Liver (tissue), 9 donors: Measurements from ENCODE around the gene POU6F2. TPM values are rescaled to one million over a fixed set of nuclear protein-coding genes. Genes with fewer than 3 reads are reported as not detected.

ENCODE experiments used
- DNase-seq: peaks from one replicate; pipeline ENCODE4 v3.0.0-alpha.2; 2017; ENCODE audit warnings: low spot score
- H3K27ac ChIP-seq, 2 donors: one replicate each; pipeline ENCODE4 v1.7.0; 2013; ENCODE audit warnings: inconsistent platforms in 2 of 2, low read length in 2 of 2, control low read depth in 1 of 2, low read depth in 1 of 2, mild to moderate bottlenecking in 1 of 2
- H3K27me3 ChIP-seq, 4 donors: one replicate each; pipeline versions ENCODE4 v1.6.1 to v1.7.0; 2013; ENCODE audit warnings: low read length in 3 of 4, inconsistent platforms in 1 of 4, mild to moderate bottlenecking in 1 of 4, moderate library complexity in 1 of 4; ENCODE audit not compliant: control insufficient read depth in 4 of 4, insufficient read depth in 4 of 4
- H3K36me3 ChIP-seq, 4 donors: one replicate each; pipeline versions ENCODE4 v1.6.1 to v1.7.0; 2013; ENCODE audit warnings: low read length in 3 of 4, mild to moderate bottlenecking in 3 of 4, low read depth in 1 of 4, moderate library complexity in 1 of 4; ENCODE audit not compliant: control insufficient read depth in 4 of 4, insufficient read depth in 3 of 4
- H3K4me1 ChIP-seq, 4 donors: one replicate each; pipeline versions ENCODE4 v1.6.1 to v1.7.0; 2013; ENCODE audit warnings: low read length in 3 of 4, mild to moderate bottlenecking in 3 of 4, moderate library complexity in 1 of 4; ENCODE audit not compliant: control insufficient read depth in 4 of 4, insufficient read depth in 4 of 4
- H3K4me3 ChIP-seq, 3 donors: one replicate each; pipeline versions ENCODE4 v1.6.1 to v1.7.0; 2013; ENCODE audit warnings: low read length in 3 of 3, control low read depth in 1 of 3, low read depth in 1 of 3, mild to moderate bottlenecking in 1 of 3
- H3K9ac ChIP-seq, 2 donors: one replicate each; pipeline ENCODE4 v1.7.0; 2013; ENCODE audit warnings: low read length in 2 of 2, mild to moderate bottlenecking in 2 of 2, moderate library complexity in 2 of 2, control low read depth in 1 of 2, low read depth in 1 of 2
- H3K9me3 ChIP-seq, 4 donors: one replicate each; pipeline versions ENCODE4 v1.6.1 to v1.7.0; 2013; ENCODE audit warnings: low read length in 3 of 4; ENCODE audit not compliant: control insufficient read depth in 4 of 4
- ATF3 ChIP-seq: IDR thresholded peaks from 2 replicates; pipeline ENCODE4 v1.6.1; 2016; ENCODE audit warnings: antibody characterized with exemption
- CTCF ChIP-seq: fragments of 150-350 bp; IDR thresholded peaks from 2 replicates; pipeline ENCODE4 v1.5.1; 2017; ENCODE audit warnings: improper control_type of control experiment, low read depth, low read length; ENCODE audit not compliant: missing input control
- FOXA1 ChIP-seq: IDR thresholded peaks from 2 replicates; pipeline ENCODE4 v1.6.1; 2016; ENCODE audit warnings: antibody characterized with exemption
- FOXA2 ChIP-seq: IDR thresholded peaks from 2 replicates; pipeline ENCODE4 v1.6.1; 2016; ENCODE audit warnings: antibody characterized with exemption
- HNF4A ChIP-seq, 2 donors: conservative IDR thresholded peaks; 2 replicates each; pipeline ENCODE4 v1.6.1; 2016; ENCODE audit warnings: antibody characterized with exemption in 2 of 2, mild to moderate bottlenecking in 2 of 2
- HNF4G ChIP-seq: IDR thresholded peaks from 2 replicates; pipeline ENCODE4 v1.6.1; 2016; ENCODE audit warnings: antibody characterized with exemption
- JUND ChIP-seq, 2 donors: IDR thresholded peaks; 2 replicates each; pipeline ENCODE4 v1.6.1; 2016; ENCODE audit warnings: antibody characterized with exemption in 2 of 2
- MAX ChIP-seq: IDR thresholded peaks from 2 replicates; pipeline ENCODE4 v1.6.1; 2016; ENCODE audit warnings: antibody characterized with exemption
- NR2F2 ChIP-seq: IDR thresholded peaks from 2 replicates; pipeline ENCODE4 v1.6.1; 2016; ENCODE audit warnings: antibody characterized with exemption
- RXRA ChIP-seq, 2 donors: IDR thresholded peaks; 2 replicates each; pipeline ENCODE4 v1.6.1; 2017 to 2018; ENCODE audit warnings: antibody characterized with exemption in 2 of 2, mild to moderate bottlenecking in 1 of 2
- SP1 ChIP-seq: IDR thresholded peaks from 2 replicates; pipeline ENCODE4 v1.6.1; 2018; ENCODE audit warnings: antibody characterized with exemption, mild to moderate bottlenecking
- YY1 ChIP-seq: IDR thresholded peaks from 2 replicates; pipeline ENCODE4 v1.6.1; 2016; ENCODE audit warnings: antibody characterized with exemption, mild to moderate bottlenecking
- WGBS: extraction: QIAGEN DNeasy Blood & Tissue Kit; methylation state at CpG from one replicate; pipeline ENCODE4 v1.1.7; 2013; 5-methylcytosine and 5-hydroxymethylcytosine counted together
- polyA plus RNA-seq, 2 donors: library from polyadenylated mRNA; stranded (reverse) in 1 of 2; unstranded in 1 of 2; fragments of 200-250 nt in 1 of 2; fragments of >200 nt in 1 of 2; fragmentation: Nextera tagmentation in 1 of 2; extraction: Ambion mirVana in 1 of 2; gene quantifications; one replicate each; pipeline versions ENCODE4 v1.2.1 to v1.2.3, GENCODE V29; 2013 to 2015
- total RNA-seq, 2 donors: library from RNA; depleted of rRNA; stranded (reverse); fragments of >200 nt; gene quantifications; one replicate each; pipeline ENCODE4 v1.2.3, GENCODE V29; 2014
- TF ChIP-seq, protein P1 (sequence below): IDR thresholded peaks from 2 replicates; pipeline ENCODE4 v1.6.1; 2016; ENCODE audit warnings: antibody characterized with exemption
- donor health status: healthy.
- donor health status: healthy.
- donor health status: healthy.
- donor health status: healthy.
- donor health status: healthy.

The POU6F2 gene
- total and polyA plus RNA-seq, 4 donors, result under 0.01 to 0.24 (median 0.08) TPM; not detected in 1

DNA sequence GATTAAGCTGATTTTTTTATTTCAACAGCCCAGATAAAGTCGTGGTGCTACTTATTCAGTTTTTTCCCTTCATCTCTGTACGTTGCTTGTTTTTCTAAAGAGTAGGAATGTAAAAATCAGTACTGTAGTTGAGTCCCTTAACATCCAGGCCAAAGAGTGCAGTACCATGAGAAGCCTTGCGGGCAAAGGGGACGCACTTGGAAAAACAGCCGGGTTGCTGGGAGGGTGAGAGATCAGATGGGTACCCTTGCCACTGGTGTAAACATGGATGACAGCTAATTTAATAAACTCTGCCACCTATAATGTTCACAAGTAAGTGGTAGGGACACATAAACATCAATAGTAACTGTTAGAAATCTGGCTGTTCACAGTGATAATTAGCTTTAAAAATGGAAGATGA lies 175.9 kb downstream of the POU6F2 start:
- no peaks in the 10 kb centered on the region for H3K4me1 ChIP-seq
- no peaks in the 10 kb centered on the region for H3K9me3 ChIP-seq
- no peak for DNase-seq
- H3K36me3 ChIP-seq, result no peaks in the 10 kb centered on the region
- no peak overlapping the region for H3K4me3 ChIP-seq
- WGBS, result 80% methylated on average over 5 of the region's 5 CpGs
- no peaks in the 10 kb centered on the region for H3K27me3 ChIP-seq
- TF ChIP-seq, protein P1, sequence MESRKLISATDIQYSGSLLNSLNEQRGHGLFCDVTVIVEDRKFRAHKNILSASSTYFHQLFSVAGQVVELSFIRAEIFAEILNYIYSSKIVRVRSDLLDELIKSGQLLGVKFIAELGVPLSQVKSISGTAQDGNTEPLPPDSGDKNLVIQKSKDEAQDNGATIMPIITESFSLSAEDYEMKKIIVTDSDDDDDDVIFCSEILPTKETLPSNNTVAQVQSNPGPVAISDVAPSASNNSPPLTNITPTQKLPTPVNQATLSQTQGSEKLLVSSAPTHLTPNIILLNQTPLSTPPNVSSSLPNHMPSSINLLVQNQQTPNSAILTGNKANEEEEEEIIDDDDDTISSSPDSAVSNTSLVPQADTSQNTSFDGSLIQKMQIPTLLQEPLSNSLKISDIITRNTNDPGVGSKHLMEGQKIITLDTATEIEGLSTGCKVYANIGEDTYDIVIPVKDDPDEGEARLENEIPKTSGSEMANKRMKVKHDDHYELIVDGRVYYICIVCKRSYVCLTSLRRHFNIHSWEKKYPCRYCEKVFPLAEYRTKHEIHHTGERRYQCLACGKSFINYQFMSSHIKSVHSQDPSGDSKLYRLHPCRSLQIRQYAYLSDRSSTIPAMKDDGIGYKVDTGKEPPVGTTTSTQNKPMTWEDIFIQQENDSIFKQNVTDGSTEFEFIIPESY, result no peak
- no peak for TF ChIP-seq YY1
- no peak for TF ChIP-seq NR2F2
- no peak for TF ChIP-seq HNF4A (conservative IDR thresholded peaks at IDR 0.05)
- TF ChIP-seq JUND (IDR thresholded peaks at IDR 0.05), result no peak
- TF ChIP-seq HNF4G, result no peak
- H3K27ac ChIP-seq, result no peak overlapping the region
- no peak overlapping the region for H3K9ac ChIP-seq

- Histone ChIP-seq H3K9ac (no peak overlapping the region), H3K36me3 (no peaks in the 10 kb centered on the region), H3K9me3 (no peaks in the 10 kb centered on the region), H3K4me1 (no peaks in the 10 kb centered on the region), H3K27ac (no peak overlapping the region), H3K4me3 (no peak overlapping the region), H3K27me3 (no peaks in the 10 kb centered on the region)
- WGBS, result 57% methylated on average over 2 of the region's 2 CpGs
- TF ChIP-seq FOXA1, result no peak
- TF ChIP-seq HNF4A (conservative IDR thresholded peaks at IDR 0.05), result peak in 1 of 2 donors; percentile 47
- TF ChIP-seq RXRA (IDR thresholded peaks at IDR 0.05), result peak in 1 of 2 donors; percentile 6
- peak; percentile 40 for TF ChIP-seq YY1
- DNase-seq, result no peak
Measured at GRCh38 chr7:39154815-39155214, 177.1 kb downstream of the POU6F2 start.

- Histone ChIP-seq H3K27me3 (no peaks in the 10 kb centered on the region), H3K9ac (no peak overlapping the region), H3K27ac (no peak overlapping the region), H3K36me3 (no peaks in the 10 kb centered on the region), H3K4me3 (no peak overlapping the region), H3K4me1 (no peaks in the 10 kb centered on the region), H3K9me3 (no peaks in the 10 kb centered on the region)
- TF ChIP-seq HNF4A (conservative IDR thresholded peaks at IDR 0.05), result peak in 1 of 2 donors; percentile 33
- no peak for TF ChIP-seq NR2F2
- no peak for DNase-seq
- WGBS, result 63% methylated on average over 3 of the region's 3 CpGs
Measured at GRCh38 chr7:39158367-39158766, 180.7 kb downstream of the POU6F2 start.

DNA sequence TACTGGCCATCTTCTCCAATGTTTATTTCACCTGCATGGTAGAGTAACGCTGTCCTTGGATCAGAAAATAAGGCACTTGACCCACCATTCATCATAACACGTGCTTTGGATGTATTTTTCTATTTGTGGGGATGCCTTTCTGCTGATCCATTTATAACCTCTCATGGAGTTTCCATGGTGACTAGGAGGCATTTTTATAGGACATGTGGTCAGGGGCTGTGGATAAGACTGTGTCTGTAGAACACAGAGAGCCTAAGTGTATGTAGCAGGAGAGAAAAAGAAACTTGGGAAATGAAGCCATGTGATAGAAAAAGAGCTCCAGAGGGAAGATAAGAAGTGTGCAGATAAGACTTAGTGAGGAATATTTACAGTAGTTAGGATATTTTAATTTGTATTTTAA lies 184.2 kb downstream of the POU6F2 start:
- Histone ChIP-seq H3K4me3 (no peak overlapping the region), H3K27me3 (no peaks in the 10 kb centered on the region), H3K27ac (no peak overlapping the region), H3K36me3 (no peaks in the 10 kb centered on the region), H3K9me3 (no peaks in the 10 kb centered on the region), H3K9ac (no peak overlapping the region), H3K4me1 (no peaks in the 10 kb centered on the region)
- 82% methylated on average over 2 of the region's 2 CpGs for WGBS
- TF ChIP-seq HNF4A (conservative IDR thresholded peaks at IDR 0.05), result no peak
- TF ChIP-seq JUND (IDR thresholded peaks at IDR 0.05), result no peak
- TF ChIP-seq HNF4G, result no peak
- TF ChIP-seq RXRA (IDR thresholded peaks at IDR 0.05), result no peak
- TF ChIP-seq, protein P1, result no peak
- no peak for TF ChIP-seq SP1
- TF ChIP-seq MAX, result no peak
- TF ChIP-seq FOXA2, result no peak
- no peak for TF ChIP-seq NR2F2
- no peak for TF ChIP-seq CTCF
- TF ChIP-seq ATF3, result no peak
- DNase-seq, result no peak
